Measurements from ENCODE around the gene TRPM4.
"Not testable (repeated sequence)": the region's sequence is repeated elsewhere in the genome, so short reads cannot be mapped to it uniquely, and the experiment has no call there.

The TRPM4 gene

GRCh38 chr19:49213791-49214190 lies 56.2 kb downstream of the TRPM4 start:
- Histone ChIP-seq H3K4me3 (no peak overlapping the region), H3K27ac (no peak overlapping the region)

- Histone ChIP-seq H3K27ac (no peak overlapping the region), H3K4me3 (no peak overlapping the region)
Measured at GRCh38 chr19:49214701-49215100, 57.1 kb downstream of the TRPM4 start.

- Histone ChIP-seq H3K4me3 (no peak overlapping the region), H3K27ac (no peak overlapping the region)
Measured at GRCh38 chr19:49216071-49216470, 58.5 kb downstream of the TRPM4 start.

- Histone ChIP-seq H3K27ac (no peak overlapping the region), H3K4me3 (no peak overlapping the region)
Measured at GRCh38 chr19:49217382-49217781, 59.8 kb downstream of the TRPM4 start.

GRCh38 chr19:49222011-49222410 lies 64.4 kb downstream of the TRPM4 start:
- Histone ChIP-seq H3K27ac (no peak overlapping the region), H3K4me3 (no peak overlapping the region)

- no peak overlapping the region for H3K27ac ChIP-seq
- no peak overlapping the region for H3K4me3 ChIP-seq
Measured at GRCh38 chr19:49222528-49222927, 64.9 kb downstream of the TRPM4 start.

GRCh38 chr19:49223472-49223871 lies 65.9 kb downstream of the TRPM4 start:
- Histone ChIP-seq H3K4me3 (no peak overlapping the region), H3K27ac (no peak overlapping the region)

- not testable (repeated sequence) for H3K4me3 ChIP-seq, H3K27ac ChIP-seq
Measured at GRCh38 chr19:49224441-49224840, 66.8 kb downstream of the TRPM4 start.

- Histone ChIP-seq H3K27ac (no peak overlapping the region), H3K4me3 (no peak overlapping the region)
Measured at GRCh38 chr19:49224879-49225278, 67.3 kb downstream of the TRPM4 start.

- H3K4me3 ChIP-seq: no peak overlapping the region
- no peak overlapping the region for H3K27ac ChIP-seq
Measured at GRCh38 chr19:49229416-49229815, 71.8 kb downstream of the TRPM4 start.

GRCh38 chr19:49231389-49231788 lies 73.8 kb downstream of the TRPM4 start:
- no peak overlapping the region for H3K4me3 ChIP-seq
- H3K27ac ChIP-seq: no peak overlapping the region

- H3K4me3 ChIP-seq: no peak overlapping the region
- H3K27ac ChIP-seq: no peak overlapping the region
Measured at GRCh38 chr19:49231804-49232203, 74.2 kb downstream of the TRPM4 start.

- Histone ChIP-seq H3K27ac (no peak overlapping the region), H3K4me3 (no peak overlapping the region)
Measured at GRCh38 chr19:49233163-49233562, 75.6 kb downstream of the TRPM4 start.

GRCh38 chr19:49241769-49242168 lies 84.2 kb downstream of the TRPM4 start:
- Histone ChIP-seq H3K27ac (no peak overlapping the region), H3K4me3 (no peak overlapping the region)

GRCh38 chr19:49243129-49243528 lies 85.5 kb downstream of the TRPM4 start:
- H3K4me3 ChIP-seq: no peak overlapping the region
- no peak overlapping the region for H3K27ac ChIP-seq

GRCh38 chr19:49243726-49244125 lies 86.1 kb downstream of the TRPM4 start:
- Histone ChIP-seq H3K27ac (no peak overlapping the region), H3K4me3 (no peak overlapping the region)

GRCh38 chr19:49244256-49244655 lies 86.7 kb downstream of the TRPM4 start:
- no peak overlapping the region for H3K4me3 ChIP-seq
- no peak overlapping the region for H3K27ac ChIP-seq

- Histone ChIP-seq H3K4me3 (no peak overlapping the region), H3K27ac (no peak overlapping the region)
Measured at GRCh38 chr19:49247676-49248075, 90.1 kb downstream of the TRPM4 start.

GRCh38 chr19:49249933-49250332 lies 92.3 kb downstream of the TRPM4 start:
- H3K4me3 ChIP-seq: no peak overlapping the region
- H3K27ac ChIP-seq: no peak overlapping the region

- no peak overlapping the region for H3K27ac ChIP-seq
- H3K4me3 ChIP-seq: no peak overlapping the region
Measured at GRCh38 chr19:49255674-49256073, 98.1 kb downstream of the TRPM4 start.

GRCh38 chr19:49256691-49257090 lies 99.1 kb downstream of the TRPM4 start:
- Histone ChIP-seq H3K27ac (no peak overlapping the region), H3K4me3 (no peak overlapping the region)

All from skin epidermis (tissue), 12 donors.